HG03565 (cell line): Measurements from ENCODE around the gene FNDC3B.

ENCODE experiments used
- ATAC-seq: cut with Tn5 transposase; IDR thresholded peaks from one replicate; pipeline ENCODE4 v1.9.1; 2021; ENCODE audit warnings: mild to moderate bottlenecking, moderate library complexity; ENCODE audit not compliant: unreplicated experiment

FNDC3B gene

DNA sequence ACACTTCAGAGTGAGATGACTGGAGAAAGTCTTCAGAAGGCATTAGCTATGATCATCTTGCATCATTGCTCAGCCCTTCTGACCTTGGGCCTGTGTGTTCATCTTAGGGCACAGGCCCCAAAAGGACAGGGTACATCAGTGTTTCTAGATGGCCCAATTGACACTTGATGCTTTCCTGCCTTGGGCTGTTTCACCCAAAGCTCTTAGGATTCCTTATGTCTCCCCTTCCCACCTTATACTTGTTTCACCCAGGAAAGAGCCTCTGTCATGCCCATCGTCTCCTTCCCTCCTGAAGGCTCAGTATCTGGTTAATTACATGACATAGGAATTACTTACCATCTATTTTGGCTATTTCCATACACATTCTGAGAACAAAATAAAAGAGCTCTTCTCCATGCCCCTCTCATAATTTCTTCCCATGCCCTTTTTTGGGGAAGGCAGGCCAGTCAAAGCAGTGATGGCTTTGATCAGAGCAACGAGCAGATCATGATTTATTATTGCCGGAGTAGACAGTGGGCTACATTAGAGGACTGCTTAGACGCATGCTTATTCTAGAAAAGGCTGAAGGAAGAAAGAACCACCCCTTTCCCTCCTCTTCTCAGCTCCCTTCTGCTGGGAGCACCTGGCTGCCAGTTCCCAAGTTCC lies 335.9 kb downstream of the FNDC3B start:
- ATAC-seq: no peak

DNA sequence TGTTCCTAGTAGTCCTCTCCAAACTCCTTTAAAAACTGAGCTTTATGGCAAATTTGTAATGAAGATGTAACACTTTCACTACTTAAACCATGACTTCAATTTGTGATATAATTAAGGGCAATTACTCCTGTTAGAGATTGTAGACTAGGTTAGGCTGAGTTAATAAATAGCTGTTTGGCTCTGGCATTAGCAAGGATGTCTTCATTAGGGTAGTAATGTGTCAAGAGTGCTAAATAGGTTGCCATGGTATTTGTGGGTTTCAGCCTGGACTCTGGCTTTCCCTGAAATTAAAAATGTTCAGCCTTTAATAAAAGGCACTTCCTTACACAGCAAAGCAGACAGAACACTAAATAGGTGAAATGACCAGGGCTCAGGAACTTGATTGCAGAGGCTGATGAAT lies 337.0 kb downstream of the FNDC3B start:
- no peak for ATAC-seq

- no peak for ATAC-seq
Observed at GRCh38 chr3:172376881-172377280, 337.5 kb downstream of the FNDC3B start.

- ATAC-seq: no peak
Observed at GRCh38 chr3:172378439-172378838, 339.1 kb downstream of the FNDC3B start.

DNA sequence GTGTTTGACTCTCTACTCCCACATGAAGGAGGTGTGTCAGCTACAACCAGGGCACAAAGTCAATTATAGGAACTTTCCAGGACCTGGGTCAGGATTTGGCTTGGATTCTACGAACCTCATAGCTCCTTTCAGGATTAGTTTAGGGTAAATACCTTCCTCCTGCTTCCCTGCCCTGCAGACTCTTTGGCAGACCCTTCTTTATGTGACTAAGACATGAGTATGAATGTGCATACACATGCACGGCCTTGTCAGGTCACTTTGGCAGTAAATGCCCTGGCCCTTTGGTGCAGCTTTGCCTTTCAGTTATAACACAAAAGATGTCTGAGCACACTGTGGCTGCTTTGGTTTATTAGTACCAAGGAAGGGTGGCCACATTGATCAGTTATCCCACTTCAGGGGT lies 340.0 kb downstream of the FNDC3B start:
- ATAC-seq: no peak

GRCh38 chr3:172380632-172381031 lies 341.3 kb downstream of the FNDC3B start:
- no peak for ATAC-seq

DNA sequence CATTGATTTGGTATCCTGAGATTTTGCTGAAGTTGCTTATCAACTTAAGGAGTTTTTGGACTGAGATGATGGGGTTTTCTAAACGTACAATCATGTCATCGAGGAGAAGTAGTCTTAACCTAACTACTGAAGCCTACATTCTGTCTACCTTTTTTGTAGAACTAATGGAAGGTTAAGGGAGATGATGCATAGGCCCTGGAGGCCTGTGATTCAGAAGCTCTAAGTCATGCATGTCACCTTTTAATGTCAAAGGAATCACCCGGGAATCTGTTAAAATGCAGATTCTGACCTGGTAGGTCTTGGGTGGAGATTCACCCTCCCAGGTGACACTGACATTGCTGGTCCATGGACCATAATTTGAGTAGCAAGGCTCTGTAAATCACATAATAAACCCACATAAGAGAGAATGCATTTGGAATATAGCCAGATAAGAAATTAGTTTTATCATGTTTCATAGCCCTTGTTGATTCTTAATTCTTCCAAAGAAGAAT lies 344.0 kb downstream of the FNDC3B start:
- ATAC-seq: no peak

GRCh38 chr3:172384836-172385235 lies 345.5 kb downstream of the FNDC3B start:
- no peak for ATAC-seq

DNA sequence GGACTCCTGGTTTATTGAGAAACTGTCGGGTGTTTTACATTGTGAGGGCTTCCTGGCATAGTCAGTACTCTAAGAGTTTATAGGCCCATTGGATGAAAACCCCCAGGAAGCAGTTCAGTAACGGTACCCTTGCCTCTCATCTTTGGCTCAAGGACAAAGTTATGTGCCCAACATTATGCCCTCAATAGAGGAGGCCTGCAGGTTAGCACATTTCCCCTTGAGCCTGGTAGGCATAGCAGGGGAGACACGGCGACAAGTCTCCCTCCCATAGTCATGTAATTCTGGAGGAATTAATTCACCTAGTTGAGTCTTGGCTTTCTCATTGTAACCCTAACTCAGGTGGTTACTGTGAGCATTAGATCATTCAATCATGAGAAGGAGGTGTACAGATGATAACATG lies 348.4 kb downstream of the FNDC3B start:
- ATAC-seq: no peak

DNA sequence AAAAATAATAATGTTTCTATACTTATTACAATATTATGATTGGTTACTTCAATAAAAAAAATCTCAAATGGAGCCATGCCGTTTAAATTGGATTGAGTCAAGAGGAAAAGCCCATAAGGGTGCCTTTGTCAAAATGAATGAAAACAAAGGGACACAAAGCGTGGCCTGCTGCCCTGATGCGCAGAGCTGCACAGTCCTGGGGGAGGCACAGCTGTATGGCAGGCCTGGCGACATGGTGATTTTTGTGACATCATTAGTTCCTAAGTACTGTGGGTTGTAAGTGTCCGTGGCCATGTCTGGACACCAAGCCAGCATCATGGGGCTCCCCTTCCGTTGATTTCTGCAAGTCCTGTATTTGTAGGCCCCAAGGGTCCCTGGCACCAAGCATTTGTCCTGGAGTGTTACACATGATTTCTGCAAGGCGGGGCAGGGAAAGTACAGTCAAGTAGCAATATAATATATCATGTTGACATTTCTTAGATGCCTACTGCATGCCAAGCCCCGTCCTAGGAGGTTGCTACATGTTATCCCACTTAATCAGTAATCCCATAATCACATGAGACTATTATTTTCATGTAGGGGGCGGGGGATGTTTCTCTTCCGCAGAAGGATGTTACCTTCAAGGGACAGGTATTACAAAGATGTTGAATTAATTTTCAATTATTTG lies 349.2 kb downstream of the FNDC3B start:
- ATAC-seq: no peak

GRCh38 chr3:172390792-172391191 lies 351.4 kb downstream of the FNDC3B start:
- no peak for ATAC-seq

DNA sequence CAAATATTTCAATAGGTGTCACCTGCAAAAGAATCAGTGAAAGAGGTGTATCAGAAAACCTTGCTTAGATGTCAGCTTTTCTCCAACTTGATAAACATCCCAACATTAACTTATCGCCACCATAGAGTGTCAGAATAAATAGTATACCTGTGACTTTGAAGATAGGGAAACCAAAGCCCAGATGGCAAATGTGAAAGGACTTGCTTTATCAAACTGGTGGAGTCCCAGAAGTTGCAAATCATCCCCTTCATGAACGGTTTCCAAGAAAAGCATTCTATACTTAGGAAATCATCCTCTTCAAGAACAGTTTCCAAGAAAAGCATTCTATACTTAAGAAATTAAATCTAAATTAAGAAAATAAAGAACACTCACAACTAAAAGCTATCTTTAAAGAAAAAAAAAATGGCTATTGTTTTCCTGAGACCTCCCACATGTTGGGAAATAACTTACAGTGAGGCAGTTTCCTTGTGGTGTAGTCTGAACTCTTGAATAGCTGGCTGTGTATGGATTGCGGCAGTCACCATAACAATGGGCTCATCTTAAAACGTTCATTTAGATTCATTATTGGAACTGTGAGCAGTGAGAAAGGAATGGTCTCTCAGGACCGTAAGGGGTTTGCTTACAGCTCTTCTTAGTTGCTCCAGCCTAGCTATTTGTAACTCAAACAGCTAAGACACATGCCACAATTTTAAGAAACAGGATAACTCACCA lies 352.4 kb downstream of the FNDC3B start:
- ATAC-seq: no peak

GRCh38 chr3:172394692-172395091 lies 355.3 kb downstream of the FNDC3B start:
- ATAC-seq: no peak

DNA sequence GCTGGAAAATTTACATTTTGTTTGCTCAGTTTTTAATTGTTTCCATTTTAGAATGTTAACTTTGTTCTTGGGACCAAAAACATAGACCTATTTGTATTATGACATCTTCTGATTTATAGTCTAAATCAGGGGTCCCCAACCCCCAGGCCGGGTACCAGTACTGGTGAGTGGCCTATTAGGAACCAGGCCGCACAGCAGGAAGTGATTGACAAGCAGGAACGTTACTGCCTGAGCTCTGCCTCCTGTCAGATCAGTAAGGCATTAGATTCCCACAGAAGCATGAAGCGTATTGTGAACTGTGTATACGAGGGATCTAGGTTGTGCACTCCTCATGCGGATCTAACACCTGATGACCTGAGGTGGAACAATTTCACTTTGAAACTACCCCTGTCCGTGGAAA lies 357.0 kb downstream of the FNDC3B start:
- ATAC-seq: no peak

DNA sequence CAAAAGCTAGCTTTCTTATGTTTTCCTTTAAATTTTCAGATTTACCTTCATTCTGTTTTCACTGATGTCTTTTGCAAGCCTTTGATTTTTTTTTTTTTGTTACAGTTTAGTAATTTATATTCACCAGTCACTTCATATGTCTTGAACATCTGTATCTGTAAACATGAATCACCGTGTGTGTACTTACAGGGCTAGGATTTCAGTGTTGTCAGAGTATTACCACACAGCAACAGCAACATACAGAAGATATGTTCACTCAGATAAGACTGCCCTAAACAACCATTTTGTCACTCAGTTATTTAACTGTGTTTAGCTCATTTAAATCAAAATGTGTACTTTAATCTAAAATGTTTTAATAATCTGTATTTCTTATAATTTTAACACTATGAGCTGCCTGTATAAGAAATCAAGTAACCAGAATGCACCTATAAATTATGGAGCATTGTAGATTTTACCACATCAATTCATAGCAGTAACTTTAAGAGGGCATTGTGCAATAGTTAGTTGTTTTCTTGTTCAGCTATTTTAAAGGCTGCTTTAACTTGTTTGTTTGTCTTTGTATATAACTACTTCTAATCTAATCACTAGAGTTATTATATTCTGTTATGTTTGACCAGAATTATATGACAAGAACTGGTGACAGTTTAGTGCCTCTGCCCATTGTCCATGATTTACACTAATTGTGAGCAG lies 358.5 kb downstream of the FNDC3B start:
- ATAC-seq: no peak

GRCh38 chr3:172398484-172398883 lies 359.1 kb downstream of the FNDC3B start:
- no peak for ATAC-seq

DNA sequence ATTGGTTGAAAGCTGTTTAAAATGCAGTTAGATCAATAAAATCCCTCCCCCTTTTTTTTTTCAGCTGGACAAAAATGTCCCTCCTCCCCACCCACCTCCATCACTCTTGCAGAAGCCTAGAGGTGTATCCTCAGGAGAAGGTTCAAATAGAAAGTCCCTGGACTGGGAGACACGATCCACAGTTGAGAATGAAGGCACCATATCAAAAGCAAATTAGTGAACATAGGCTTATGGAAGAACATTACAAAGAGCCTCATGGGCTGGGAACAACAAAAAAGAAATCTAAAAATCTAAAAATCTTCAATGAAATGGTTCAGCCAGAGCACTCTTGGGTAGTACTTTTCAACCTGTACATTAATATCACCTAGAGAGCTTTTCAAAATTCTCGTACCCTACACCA lies 362.7 kb downstream of the FNDC3B start:
- ATAC-seq: no peak

DNA sequence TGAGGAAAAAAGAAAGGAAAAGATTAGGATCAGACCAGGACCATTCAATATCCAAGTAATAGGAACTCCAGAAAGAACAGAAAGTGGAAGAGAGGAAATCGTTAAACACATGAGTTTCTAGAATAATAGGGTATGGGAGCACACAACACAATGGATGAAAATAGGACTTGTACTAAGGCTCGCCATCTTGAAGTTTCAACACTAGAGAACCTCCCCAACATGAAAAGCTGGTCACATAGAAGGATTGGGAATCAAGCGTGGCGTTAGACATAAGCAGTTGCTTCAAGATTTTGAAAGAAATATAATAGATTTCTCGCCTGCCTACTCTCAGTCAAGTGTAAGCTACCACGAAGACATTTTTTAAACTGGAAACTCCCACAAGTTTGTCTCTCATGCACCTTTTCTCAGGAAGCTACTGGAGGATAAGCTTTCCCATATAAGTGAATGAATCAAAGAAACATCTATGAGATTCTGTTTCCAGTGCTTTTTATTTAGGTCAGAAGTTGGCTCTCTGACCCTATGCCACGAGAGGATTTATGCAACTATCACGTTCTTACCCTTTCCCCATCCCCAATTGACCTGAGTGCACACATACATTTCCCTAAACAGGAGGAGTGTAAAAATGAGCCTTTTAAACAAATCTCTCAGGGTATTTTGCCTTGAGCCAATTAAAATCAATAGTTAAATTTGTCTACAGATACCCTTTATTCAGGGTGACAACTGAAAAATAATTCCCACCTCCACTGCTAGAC lies 363.7 kb downstream of the FNDC3B start:
- ATAC-seq: no peak

GRCh38 chr3:172404237-172404962 lies 365.0 kb downstream of the FNDC3B start:
- ATAC-seq: no peak

- ATAC-seq: no peak
Observed at GRCh38 chr3:172405914-172406313, 366.5 kb downstream of the FNDC3B start.
